ENCODE data around the gene ZBTB20.

The ZBTB20 gene

DNA sequence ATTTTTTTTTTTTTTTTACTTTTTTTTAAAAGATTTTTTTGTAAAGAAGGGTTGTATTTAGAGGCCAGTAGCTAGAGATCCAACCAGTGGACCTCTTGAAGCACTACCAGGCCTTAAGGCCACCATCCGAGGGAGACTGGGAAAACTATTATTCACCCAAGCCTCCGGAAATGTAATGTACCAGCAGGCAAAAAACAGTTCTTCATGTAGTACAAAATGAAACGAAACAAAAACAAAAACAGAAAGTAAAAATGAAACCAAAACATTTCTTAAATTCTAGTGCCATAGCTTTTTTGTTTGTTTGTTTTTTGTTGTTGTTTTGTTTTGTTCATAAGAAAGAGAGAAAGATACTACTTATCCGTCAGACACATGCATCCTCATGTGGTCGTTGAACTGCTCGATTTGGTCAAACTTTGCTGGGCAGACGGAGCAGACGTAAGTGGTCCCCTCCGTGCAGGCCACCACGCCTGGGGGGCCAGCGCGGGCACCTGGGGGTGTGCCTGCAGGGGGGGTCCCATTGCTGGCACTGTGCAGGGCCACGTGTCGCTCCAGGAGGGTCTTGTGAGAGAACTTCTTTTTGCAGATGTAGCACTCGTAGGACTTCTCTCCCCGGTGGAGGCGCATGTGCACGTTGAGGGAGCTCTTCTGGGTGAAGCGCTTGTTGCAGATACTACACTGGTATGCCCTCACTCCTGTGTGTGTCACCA lies 808.3 kb downstream of the ZBTB20 start:
- peak; percentile 10 for DNase-seq

DNA sequence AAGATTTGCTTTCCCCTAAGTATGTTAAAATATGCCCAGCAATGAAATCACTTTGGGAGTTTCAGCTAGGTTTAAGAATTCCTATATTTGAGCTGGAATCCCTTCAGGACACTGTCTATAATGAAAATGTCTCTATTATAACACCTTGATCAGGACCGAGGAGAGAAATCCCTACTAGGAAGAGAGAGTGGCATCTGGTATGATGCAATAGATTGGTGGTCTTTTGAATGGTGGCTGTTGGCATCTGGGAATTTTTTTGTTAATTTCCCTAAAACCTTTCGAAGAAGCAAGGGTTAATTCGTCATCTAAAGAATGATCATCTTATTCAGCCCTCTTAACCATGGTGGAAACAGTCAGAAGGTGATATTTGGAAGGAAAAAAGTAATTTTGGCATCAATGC lies 810.2 kb downstream of the ZBTB20 start:
- DNase-seq, result no peak

DNA sequence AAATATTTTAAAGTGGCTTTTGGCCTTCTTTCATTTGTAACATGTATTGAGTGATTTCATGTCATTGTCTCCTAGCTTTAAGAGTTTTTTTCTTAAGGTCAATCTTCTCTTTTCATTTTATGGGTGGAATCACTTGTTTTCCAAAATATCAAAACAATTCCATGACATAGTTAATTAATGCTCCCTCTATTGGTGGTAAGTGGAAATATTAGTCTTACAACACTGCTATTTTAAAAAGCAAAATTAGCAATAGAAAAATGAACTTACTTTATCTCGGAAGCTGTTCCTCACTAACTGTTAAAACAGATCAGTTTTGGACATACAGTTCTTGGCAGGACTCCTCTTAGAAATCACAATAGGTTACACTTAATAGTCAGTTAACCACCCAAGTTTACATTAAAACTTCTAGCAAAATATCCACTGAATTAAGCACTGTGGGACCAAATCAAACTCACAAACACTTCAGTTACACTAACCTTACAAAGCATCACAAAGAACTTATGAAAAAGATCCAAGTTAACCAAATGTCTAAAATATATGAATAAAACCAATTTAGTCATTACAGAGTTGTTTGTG lies 810.9 kb downstream of the ZBTB20 start:
- DNase-seq, result no peak

DNA sequence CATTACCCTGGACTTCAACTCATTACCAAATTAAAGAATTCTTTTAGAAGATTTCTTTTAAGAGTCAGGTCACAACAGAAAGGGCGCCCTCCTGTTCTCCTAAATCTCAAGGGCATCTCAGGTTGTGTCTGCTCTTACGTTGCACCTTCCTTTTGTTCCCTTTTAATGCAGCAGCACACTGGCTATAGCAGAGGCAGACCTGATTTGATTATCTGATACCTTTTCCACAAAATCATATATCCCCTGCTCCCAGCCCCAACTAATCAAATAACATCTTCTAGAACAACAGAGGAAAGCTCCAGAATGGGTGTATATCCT lies 813.2 kb downstream of the ZBTB20 start:
- no peak for DNase-seq

DNA sequence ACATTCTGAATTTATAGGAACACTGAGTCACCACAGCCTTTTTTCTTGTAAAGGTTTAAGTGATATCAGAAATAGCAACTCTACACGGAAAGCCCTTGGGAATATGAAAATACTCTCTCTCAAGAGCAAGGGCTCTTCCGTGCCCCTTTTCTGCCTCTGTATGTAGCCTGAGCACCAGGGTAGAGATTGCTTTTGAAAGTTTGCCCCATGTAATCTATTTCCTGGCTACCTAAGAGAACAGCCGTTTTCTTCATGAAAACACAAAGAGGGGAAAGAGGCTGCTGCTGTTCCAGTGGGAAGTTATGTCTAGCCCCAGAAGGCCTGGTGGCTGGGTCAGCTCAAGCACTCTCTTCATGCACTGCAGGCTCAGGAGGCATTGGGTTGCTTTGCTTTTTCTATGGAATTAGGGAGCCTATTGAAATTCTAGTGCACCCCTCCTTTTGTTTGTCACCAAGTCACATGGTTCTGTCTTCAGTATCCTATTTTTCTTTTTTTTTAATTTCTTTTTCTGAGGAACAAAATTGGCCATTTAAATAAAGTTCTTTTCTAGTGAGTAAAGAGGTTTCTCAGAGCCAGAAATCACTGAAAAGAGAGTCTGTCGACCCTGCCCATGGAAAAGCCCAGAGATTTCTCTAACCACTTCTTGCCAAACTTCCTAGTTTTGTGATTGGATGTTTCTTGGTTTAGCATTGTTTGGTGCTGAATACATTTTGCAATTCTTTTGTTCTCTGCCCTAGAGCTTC lies 813.7 kb downstream of the ZBTB20 start:
- no peak for DNase-seq

DNA sequence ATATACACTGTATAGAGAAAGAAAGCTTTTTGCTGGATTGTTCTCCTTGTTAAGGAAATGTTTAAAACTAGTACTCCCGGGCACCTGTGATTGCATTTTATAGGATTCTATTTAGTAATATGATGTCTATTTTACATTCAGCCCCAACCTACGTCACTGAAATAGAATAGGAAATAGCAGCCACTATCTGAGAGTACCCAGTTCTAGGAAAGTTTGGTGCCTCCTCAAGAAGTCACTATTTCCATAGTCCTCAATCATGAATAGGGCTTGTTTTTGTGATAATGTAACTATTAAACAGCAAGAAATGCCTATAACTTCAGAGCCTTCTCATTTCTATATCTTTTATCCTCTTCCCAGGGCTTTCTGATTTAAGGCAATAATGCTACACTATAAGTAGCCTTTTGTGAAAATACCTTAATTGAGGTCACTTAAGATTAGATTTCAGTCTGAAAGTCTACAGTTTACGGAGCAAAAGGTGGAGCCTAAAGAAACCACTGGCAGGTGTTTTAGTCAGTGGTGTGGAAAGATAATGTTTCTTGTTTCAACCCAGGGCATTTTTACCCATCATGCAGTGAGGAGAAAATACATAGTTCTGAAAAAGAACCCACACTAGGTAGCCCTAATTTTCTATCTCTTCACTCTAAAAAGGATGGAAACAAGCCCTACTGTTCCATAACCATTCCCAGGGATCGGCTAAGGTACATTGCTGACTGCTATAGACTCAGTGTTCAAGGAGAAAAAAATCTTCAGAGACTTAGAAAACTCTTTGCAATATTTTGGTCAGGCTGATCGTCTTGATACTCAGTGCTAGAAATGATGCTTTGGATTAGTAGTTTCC lies 814.5 kb downstream of the ZBTB20 start:
- no peak for DNase-seq

DNA sequence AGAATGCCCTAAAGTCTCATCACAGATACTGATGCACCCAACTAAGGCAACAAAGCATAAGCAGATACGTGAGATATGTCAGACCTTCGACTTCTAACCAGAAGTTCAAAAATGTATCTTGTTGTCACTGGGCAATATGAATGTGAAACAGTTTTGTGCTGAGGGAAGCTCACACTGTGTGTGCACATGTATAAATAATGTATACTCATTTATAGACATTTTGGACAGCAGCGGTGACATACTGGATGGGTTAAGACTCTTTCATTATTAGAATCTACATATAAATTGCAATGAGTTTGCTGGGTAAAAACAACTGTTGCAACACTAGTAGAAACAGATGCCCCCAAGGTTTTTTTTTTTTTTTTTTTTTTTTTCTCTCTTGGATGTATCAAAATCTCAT lies 815.4 kb downstream of the ZBTB20 start:
- no peak for DNase-seq

DNA sequence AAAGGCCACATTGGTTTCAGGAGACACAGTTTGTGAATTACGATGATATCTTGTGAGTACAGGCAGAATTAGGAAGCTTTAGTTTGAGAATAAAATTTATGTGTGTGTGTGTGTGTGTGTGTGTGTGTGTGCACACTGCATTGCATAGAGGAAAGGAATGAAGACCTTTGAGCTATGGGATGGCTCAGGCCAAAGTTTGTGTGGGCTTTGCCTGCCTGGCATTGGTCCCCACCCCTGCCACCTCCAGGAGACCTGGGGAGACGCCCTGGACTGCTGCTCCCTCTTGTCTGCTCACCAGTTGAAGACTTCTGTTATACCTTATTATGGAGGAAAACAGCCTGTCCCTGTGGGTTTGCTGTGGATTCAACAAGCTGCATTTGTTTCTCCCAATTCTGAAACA lies 816.1 kb downstream of the ZBTB20 start:
- DNase-seq, result no peak

DNA sequence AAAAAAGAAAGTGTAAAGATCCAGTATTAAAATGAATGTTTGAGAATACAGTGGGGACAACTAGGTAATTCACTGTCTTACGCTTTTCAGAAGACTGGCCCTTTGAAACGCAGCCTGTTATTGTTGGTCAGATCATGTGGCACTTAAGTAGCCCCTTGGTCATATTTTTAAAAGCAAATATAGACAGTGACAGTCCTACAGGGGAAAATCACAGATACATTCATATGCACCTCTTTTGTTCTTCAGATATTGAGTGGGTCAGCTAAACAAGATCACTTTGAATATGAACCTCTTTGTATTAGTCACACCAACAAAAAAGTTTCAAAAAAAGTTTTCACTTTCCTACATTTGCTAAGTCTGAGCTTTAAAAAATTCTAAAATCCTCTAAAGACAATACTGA lies 817.3 kb downstream of the ZBTB20 start:
- DNase-seq, result no peak

DNA sequence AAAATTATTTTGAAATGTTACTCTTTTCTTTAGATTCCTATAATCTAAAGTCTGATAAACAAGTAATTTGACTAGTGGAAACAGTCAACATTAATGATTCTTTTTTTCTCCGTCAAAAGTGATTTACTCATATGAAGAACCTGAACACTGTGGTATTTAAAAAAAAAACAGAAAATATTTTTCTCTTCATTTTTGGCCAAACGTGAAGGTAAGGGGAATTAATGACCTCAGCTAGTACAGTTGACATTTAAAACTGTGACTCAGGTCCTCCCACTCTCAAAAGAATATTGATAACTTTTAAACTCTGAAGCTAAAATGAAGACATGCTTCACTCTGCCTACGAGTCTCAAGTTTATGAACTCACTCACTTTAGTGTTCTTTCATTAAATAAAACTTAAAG lies 818.7 kb downstream of the ZBTB20 start:
- no peak for DNase-seq

DNA sequence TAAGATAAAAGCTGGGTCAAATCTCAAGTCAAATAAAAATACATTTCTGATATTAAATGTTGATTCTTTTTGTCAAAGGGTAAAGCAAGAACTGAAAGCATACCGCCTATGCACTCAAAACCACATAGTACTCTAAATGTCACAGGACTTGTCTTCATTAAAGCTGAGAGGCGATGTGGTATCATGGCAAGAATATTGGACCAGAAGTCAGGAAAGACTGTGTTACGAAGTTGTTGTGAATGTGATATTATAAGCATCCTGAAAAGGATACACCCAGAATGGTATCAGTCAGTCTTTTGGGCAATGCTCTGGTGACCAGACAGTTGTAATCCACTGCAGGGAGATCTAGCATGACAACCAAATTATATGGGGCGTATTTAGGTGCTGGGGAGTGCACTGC lies 819.4 kb downstream of the ZBTB20 start:
- no peak for DNase-seq

DNA sequence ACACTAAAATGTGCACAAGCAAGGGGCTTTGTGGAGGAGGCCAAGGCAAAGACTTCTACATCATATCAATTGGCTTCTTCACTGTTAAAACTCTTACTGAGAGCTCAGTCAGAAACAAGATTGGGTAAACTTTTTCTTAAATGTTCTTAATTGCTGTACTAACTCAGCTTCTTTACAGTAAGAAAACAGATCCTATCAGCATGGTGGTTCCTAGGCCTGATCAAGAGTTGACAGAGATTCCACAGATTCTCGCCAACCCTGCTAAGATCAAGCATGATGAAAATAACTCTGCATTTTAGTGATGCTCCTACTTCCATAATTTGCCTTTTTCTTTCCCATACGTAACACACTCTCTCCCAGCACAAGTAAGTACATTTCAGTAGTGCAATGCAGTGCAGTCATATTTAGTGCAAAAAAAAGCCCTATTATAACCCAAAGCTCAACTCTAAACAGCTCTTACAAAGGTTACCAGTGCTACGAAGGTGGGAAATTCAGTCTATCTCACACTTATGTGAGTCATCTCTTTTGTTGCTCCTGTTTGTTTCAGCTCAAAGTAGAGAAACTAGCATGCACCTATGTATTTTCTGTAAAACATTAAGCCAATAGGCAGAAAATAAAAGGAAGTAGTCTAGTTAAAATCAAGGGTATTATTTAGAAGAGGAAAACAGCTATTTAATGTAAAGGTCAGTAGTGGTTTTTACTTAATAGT lies 823.4 kb downstream of the ZBTB20 start:
- no peak for DNase-seq

DNA sequence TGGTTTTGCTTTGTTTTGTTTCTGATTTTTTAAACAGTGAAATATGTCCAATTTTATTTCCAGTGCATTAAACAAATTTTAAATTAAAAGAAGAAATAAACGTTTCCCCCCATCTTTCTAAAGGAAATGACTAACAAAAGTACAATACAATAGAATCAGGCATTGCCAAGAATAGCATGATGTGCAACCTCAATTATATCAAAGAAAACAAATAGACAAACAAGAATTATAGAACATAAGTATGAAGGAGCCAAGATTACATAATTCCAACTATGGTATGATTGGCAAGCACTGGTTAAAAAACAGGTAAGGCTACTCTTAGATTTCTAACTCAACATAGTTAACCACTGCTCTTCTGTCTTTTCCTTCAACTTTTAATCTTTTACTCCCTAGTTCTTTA lies 826.8 kb downstream of the ZBTB20 start:
- DNase-seq, result no peak

DNA sequence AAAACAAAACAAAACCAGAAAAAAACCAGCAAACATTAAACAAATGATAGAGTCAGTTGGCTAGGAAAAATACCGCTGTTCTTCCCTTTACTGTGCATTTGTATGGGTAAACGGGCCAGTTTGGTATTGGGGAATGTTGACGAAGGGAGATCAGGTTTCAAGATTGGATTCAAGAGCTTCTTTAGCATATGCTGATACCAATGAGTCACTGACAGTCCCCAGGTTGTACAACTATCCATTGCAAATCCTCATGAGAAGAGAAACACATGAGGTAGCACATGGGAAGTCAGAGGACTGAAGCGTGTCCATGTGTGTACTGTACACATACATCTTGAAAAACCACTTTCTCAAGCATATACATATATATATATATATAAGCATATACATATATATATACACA lies 827.6 kb downstream of the ZBTB20 start:
- no peak for DNase-seq

DNA sequence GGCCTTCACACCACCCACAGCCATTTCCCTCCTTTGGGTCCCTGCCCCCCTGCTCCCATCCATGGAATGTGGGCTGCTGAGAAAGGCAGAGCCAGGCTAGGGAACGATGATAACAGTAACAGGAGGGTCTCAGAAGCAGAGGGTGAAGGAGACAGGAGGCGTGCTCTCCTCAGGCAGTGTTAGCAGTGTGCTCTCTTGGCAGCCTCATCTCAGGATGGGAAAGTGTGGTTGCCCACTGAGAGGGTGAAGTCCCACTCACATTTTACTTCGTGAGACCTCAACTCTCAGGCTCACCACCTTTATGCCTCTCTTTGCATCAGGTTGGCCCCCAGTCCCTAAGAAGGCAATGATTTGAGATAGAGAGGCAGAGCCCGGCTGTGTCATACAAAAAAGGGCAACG lies 828.8 kb downstream of the ZBTB20 start:
- DNase-seq, result no peak

DNA sequence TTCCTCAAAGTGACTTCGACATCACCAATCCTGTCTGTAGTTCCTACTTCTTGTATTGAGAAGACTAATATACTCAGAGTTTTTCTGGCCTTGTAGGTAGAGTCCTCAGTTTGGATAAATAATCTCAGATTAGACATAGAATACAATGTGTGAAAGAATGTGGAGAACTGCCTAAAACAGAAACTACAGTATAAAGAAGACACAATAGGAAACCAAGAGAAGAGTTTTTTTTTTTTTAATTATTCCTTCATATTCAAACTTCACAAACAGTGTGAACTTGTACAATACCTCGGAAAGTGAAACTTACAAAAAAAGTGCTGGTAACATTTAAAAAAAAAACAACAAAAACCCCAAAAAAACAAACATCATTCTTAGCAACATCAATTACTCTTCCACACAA lies 832.8 kb downstream of the ZBTB20 start:
- no peak for DNase-seq

DNA sequence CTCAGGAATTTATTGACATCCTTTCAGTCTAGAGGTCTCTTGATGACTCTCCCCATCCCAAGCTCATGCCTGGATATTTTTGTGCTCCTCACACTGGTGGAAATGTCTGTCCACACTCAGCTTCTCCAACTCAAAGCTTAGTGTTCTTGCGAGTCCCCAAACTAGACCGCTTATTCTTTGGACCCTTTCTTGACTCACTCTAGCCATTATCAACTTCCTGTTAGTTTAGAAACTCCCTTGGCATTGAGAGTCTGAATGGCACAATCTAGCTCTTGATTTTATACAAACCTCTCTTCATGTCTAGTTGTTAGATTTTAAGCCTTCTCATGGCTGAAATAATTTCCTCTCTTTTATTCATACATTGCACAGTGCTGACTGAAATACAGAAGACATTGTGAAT lies 833.7 kb downstream of the ZBTB20 start:
- no peak for DNase-seq

DNA sequence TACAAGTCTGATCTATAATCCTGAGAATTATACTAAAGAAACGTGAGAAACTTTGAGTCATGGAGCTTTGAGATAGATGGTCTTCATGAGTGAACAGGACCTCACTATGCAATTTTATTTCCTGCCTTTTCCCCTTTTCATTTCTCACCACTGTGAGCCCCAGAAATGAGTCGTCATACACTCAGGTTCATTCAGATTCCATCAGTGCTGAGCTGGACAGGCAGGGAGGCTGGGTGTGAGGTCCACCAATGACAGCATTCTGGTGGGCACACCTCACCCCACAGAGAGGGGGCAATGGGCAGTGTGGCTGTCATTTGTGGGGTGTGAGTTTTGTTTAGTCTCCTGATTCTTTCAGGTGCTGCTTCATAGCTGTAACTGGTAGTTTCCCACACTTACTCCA lies 836.4 kb downstream of the ZBTB20 start:
- DNase-seq, result no peak

DNA sequence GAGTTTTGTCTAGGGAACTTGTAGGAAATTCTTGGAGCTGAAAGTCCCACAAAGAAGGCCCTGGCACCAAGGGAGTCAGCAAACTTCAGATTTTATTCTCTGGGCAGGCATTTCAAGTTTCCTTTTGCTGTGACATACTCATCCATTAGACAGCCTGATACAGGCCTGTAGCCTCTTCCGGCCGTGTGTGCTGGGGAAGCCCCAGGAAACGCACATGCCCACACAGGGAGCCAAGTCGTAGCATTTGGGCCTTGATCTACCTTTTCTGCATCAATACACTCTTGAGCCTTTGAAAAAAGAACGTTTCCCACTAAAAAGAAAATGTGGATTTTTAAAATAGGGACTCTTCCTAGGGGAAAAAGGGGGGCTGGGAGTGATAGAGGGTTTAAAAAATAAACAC lies 838.3 kb downstream of the ZBTB20 start:
- DNase-seq, result peak; percentile 42

DNA sequence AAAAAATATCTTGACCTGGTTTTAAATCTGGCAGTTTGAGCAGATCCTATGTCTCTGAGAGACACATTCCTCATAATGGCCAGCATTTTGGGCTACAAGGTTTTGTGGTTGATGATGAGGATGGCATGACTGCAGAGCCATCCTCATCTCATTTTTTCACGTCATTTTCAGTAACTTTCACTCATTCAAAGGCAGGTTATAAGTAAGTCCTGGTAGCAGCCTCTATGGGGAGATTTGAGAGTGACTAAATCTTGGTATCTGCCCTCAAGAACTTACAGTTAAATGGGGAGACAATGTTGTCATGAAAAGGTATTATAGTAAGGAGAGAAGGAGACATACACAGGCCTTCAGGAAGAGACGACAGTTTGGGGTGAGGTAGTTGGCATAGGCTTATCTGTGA lies 838.7 kb downstream of the ZBTB20 start:
- no peak for DNase-seq

DNA sequence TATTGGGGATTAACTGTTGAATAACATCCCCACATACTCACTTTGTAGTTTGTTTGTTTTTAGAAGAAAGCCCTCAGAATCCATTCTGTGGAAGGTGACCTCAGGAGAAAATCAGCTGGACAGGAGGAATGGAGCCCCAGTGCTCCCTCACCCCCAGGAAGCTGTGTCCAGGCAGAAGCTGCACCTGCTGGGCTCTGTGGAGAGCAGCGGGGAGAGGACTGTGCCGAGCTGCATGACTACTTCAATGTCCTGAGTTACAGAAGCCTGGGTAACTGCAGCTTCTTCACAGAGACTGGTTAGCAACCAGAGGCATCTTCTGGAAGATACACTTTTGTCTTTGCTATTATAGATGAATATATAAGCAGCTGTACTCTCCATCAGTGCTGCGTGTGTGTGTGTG lies 839.3 kb downstream of the ZBTB20 start:
- no peak for DNase-seq

DNA sequence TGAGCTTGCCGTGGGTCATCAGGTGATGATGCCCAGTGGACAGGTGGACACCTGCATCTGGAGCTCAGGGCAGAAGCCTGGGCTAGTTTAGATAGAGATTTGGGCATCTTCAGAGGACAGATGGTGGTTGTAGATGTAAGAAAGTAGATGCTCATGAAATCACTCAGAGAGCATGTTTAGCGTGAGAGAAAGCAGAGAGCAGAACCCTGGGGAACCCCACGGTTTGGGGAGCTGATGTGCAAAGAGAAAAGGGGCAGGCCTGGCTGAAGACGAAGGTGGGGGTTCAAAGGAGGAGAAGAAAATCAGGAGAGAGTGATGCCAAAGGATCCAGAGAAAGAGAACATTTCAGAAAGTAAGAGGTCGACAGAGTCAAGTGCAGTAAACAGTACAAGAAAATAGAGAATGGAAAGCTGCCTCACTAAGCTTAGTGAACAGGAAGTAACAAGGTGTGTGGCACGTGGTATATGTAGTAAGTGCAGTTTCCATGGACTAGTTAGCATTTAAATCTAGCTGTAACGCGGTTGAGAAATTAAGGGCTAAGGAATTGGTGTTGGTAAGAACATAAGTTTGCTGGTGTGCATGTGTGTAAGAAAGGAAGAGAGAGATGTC lies 839.8 kb downstream of the ZBTB20 start:
- no peak for DNase-seq
